AG10803 (cell line): ENCODE data around the gene FBXO2.

Experiments used
- DNase-seq: peaks from one replicate; pipeline ENCODE4 v3.0.0; 2010; ENCODE audit warnings: low read depth
- H3K4me3 ChIP-seq: 2 replicates; pipeline ENCODE4 v1.5.1; 2011; ENCODE audit warnings: mild to moderate bottlenecking, low read length, control low read depth
- TF ChIP-seq, protein P1 (sequence below): conservative IDR thresholded peaks from 2 replicates; pipeline ENCODE4 v1.5.1; 2011; ENCODE audit warnings: mild to moderate bottlenecking, low read length, control low read depth, inconsistent platforms

FBXO2 gene

GRCh38 chr1:11640944-11641343, 13.3 kb downstream of the FBXO2 start:
- no peak for DNase-seq
- TF ChIP-seq, protein P1, sequence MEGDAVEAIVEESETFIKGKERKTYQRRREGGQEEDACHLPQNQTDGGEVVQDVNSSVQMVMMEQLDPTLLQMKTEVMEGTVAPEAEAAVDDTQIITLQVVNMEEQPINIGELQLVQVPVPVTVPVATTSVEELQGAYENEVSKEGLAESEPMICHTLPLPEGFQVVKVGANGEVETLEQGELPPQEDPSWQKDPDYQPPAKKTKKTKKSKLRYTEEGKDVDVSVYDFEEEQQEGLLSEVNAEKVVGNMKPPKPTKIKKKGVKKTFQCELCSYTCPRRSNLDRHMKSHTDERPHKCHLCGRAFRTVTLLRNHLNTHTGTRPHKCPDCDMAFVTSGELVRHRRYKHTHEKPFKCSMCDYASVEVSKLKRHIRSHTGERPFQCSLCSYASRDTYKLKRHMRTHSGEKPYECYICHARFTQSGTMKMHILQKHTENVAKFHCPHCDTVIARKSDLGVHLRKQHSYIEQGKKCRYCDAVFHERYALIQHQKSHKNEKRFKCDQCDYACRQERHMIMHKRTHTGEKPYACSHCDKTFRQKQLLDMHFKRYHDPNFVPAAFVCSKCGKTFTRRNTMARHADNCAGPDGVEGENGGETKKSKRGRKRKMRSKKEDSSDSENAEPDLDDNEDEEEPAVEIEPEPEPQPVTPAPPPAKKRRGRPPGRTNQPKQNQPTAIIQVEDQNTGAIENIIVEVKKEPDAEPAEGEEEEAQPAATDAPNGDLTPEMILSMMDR = no peak
- H3K4me3 ChIP-seq = no peak overlapping the region

- TF ChIP-seq, protein P1 = no peak
- no peak overlapping the region for H3K4me3 ChIP-seq
- no peak for DNase-seq
Observed at GRCh38 chr1:11640101-11640500, 14.1 kb downstream of the FBXO2 start.

DNA sequence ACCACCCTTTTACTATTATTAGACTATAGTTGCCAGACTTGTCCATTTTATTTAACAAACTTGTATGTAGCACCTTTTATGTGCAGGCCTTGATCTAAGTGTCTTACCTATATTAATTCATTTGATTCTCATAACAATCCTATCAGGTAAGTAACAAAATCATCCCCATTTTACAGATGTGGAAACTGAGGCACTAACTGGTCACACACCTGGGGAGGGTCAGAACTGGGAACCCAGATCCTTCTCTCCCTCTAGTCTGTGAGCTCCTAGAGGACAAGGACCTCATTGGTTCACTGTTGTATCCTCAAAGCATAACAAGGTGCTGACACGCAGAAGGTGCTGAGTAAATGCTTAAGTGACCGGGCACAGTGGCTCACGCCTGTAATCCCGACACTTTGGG, 14.9 kb downstream of the FBXO2 start:
- TF ChIP-seq, protein P1 = no peak
- no peak overlapping the region for H3K4me3 ChIP-seq
- DNase-seq = no peak

GRCh38 chr1:11638121-11638520, 16.1 kb downstream of the FBXO2 start:
- no peak overlapping the region for H3K4me3 ChIP-seq
- TF ChIP-seq, protein P1 = no peak
- no peak for DNase-seq

DNA sequence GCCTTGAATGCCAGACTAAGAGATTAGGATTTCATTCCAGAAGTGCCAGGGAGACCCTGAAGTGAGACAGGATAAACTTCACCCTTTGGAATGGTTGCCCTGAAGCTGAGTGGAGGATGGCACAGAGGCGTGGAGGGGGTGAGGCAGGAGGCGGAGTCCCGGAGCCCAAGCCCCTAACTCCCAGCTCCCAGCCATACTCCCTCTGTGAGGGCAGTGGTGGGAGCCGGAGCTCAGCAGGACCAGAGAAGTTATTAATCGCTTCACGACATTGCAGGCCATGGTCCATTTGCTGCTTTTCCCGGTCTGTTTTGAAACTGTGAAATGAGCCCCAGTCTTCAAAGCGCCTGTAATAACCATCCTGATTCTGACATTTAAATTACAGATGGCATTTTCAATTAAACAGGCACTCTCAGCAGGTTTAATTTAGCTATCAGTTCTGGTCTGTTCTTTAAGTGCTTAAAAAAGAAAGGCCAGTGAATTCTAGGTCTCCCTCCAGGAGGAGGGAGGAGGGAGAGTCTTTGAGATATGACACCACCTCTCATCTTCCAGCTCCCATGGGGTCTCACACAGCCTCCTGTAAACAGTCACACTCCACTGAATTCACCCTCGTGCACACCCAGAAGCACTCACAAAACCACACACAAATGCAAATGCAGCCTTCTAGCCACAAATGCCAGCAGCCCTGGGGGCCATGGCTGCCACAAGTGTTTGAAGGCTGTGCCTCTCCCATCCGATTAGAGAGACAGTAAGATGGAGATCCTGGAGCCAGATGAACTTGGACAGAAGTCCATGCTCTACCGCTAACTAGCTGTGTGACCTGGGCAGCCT, 19.6 kb downstream of the FBXO2 start:
- DNase-seq = no peak
- TF ChIP-seq, protein P1 = no peak
- H3K4me3 ChIP-seq = no peak overlapping the region

DNA sequence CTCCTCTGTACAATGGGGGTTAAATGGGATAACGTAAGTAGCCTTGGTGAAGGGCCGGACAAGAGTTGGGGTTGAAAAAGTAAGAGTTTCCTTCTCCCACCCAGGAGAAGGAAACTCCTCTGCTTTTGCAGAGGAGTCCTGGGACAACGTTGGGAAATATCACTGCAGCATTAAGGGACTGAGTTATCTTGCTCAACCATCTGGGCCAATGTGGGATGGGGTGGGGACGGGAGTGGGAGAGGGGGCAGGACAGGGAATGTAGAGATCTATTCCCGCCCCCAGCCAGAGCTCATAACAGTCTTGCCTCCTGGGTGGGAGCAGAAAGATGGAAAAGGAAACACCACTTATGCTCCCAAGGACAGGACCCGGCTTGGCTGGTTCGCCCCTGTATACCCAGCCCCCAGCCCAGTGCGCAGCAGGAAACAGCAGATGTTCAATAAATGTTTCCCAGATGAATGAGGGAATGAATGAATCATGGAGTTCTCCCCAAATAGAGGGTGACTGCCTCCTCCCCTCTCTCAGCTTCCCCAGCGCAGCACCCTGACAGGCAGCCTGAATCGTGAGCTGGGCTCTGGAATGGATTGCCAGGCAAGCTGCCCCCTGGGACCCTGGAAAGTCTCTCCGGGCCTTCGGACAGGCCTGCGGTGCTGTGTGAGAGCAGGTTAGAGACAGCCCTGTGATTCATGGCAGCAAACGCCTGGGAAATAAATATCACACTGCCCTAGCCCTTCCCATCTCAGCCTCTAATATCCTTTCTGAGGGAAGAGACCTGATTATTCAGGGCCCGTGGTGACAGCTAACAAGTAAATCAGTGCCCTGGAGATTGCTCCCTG, 24.8 kb downstream of the FBXO2 start:
- TF ChIP-seq, protein P1 = no peak
- no peak overlapping the region for H3K4me3 ChIP-seq
- DNase-seq = no peak
